PC-3 (cell line): ENCODE data around the gene CCNYL1. TPM values are rescaled to one million over a fixed set of nuclear protein-coding genes. Genes with fewer than 3 reads are reported as not detected.
A peak's percentile ranks its signal among the peaks of the same experiment; 100 is the strongest.

Experiments
- ATAC-seq: fragments of 200-7000 bp; cut with Tn5 transposase; 2 replicates; pipeline ENCODE4 v1.9.1; 2020; ENCODE audit warnings: mild to moderate bottlenecking, moderate library complexity
- BruUV-seq: library from RNA; stranded (reverse); fragments of 400-500 nt; replicated peaks from 2 replicates; lab custom pipeline; 2021; lab: Mats Ljungman, UMichigan
- CTCF ChIA-PET: fragments of 300-600 bp; sonication (Branson Sonifier 250); formaldehyde crosslinking; loops from one replicate; lab custom pipeline; 2022; ENCODE audit warnings: antibody characterized with exemption; lab: Charles Lee
- POLR2A ChIA-PET: fragments of 300-600 bp; sonication (Branson Sonifier 250); formaldehyde crosslinking; loops from one replicate; lab custom pipeline; 2022; ENCODE audit warnings: antibody characterized with exemption; ENCODE audit not compliant: unreplicated experiment; lab: Charles Lee
- DNase-seq: peaks from one replicate; pipeline ENCODE4 v3.0.0-alpha.2; 2015
- H2AFZ ChIP-seq: fragments of 300-600 bp; sonication (generic); 2 replicates; pipeline ENCODE4 v1.6.0; 2016; ENCODE audit warnings: antibody characterized with exemption, low read length
- H3F3A ChIP-seq: fragments of 300-600 bp; sonication (generic); one replicate; pipeline ENCODE4 v1.6.0; 2017; ENCODE audit warnings: antibody characterized with exemption, low read length, control low read depth, mild to moderate bottlenecking; ENCODE audit not compliant: unreplicated experiment
- H3K27ac ChIP-seq: fragments of 300-600 bp; sonication (generic); 2 replicates; pipeline ENCODE4 v1.5.1; 2016; ENCODE audit warnings: mild to moderate bottlenecking, low read length
- H3K27me3 ChIP-seq: fragments of 300-600 bp; sonication (generic); 2 replicates; pipeline ENCODE4 v1.6.1; 2016; ENCODE audit warnings: low read length, mixed read lengths
- H3K36me3 ChIP-seq: fragments of 300-600 bp; sonication (generic); 2 replicates; pipeline ENCODE4 v1.6.1; 2016; ENCODE audit warnings: low read depth, mixed run types, low read length, mixed read lengths
- H3K4me1 ChIP-seq: fragments of 300-600 bp; sonication (generic); 2 replicates; pipeline ENCODE4 v1.5.1; 2016; ENCODE audit warnings: low read length; ENCODE audit not compliant: insufficient read depth
- H3K4me2 ChIP-seq: fragments of 300-600 bp; sonication (generic); 2 replicates; pipeline ENCODE4 v1.6.0; 2016; ENCODE audit warnings: low read length
- H3K4me3 ChIP-seq: fragments of 300-600 bp; sonication (generic); 2 replicates; pipeline ENCODE4 v1.5.1; 2016; ENCODE audit warnings: mild to moderate bottlenecking, low read length, mixed read lengths
- H3K79me2 ChIP-seq: fragments of 300-600 bp; sonication (generic); 2 replicates; pipeline ENCODE4 v1.6.1; 2017; ENCODE audit warnings: low read length, mixed read lengths
- H3K9ac ChIP-seq: fragments of 300-600 bp; sonication (generic); 2 replicates; pipeline ENCODE4 v1.6.0; 2016; ENCODE audit warnings: mild to moderate bottlenecking, low read length
- H3K9me2 ChIP-seq: fragments of 300-600 bp; sonication (generic); replicated peaks from 2 replicates; pipeline ENCODE4 v1.6.1; 2016; ENCODE audit warnings: mixed run types, low read length, mixed read lengths
- H3K9me3 ChIP-seq: fragments of 300-600 bp; sonication (generic); 2 replicates; pipeline ENCODE4 v1.6.1; 2016; ENCODE audit warnings: low read length, mixed read lengths
- H4K20me1 ChIP-seq: fragments of 300-600 bp; sonication (generic); 2 replicates; pipeline ENCODE4 v1.6.1; 2016; ENCODE audit warnings: low read length, mixed read lengths
- EZH2 ChIP-seq: fragments of 300-600 bp; sonication (generic); IDR thresholded peaks from one replicate; pipeline ENCODE4 v1.6.1; 2017; ENCODE audit warnings: antibody characterized with exemption, mild to moderate bottlenecking, low read length; ENCODE audit not compliant: unreplicated experiment
- EZH2phosphoT487 ChIP-seq: fragments of 300-600 bp; sonication (generic); IDR thresholded peaks from 2 replicates; pipeline ENCODE4 v1.6.1; 2018; ENCODE audit warnings: mild to moderate bottlenecking, antibody characterized with exemption, low read length, borderline replicate concordance
- intact Hi-C: fragments of 100-400 bp; cut with micrococcal nuclease; formaldehyde crosslinking; loops from 2 replicates; pipeline ENCODE4 v1.9.0; 2023
- total RNA-seq: library from RNA; depleted of rRNA; stranded (reverse); fragments of >200 nt; gene quantifications from 2 replicates; pipeline ENCODE4 v1.2.3, GENCODE V29; 2014
- TF ChIP-seq, protein P1 (sequence below): fragments of 300-600 bp; sonication (generic); conservative IDR thresholded peaks from 2 replicates; pipeline ENCODE4 v1.5.1; 2017; ENCODE audit warnings: antibody characterized with exemption, low read depth, mild to moderate bottlenecking, low read length

CCNYL1 gene
- total RNA-seq, 1 experiment from 2014 or later, result 14.7 TPM

DNA sequence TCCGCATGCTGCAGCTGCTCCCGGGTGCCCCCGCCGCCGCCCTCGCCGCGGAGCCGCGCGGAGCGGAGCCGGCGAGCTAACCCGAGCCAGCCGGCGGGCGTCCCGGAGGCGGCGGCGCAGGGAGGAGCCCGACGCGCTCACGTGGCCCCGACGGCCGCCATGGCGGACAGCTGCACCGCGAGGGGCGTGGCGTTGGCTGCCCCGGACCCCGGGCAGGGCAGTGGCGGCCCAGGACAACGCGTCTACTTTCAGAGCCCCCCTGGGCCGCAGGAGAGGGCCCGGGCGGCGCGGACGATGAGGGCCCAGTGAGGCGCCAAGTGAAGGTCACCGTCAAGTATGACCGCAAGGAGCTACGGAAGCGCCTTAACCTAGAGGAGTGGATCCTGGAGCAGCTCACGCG is 30.0 kb upstream of the CCNYL1 start:
- no peak for DNase-seq
- ChIA-PET POLR2A (no interaction called here), CTCF (no interaction called here)
- H3K27ac ChIP-seq, result no peak overlapping the region
- H3K36me3 ChIP-seq, result no peaks in the 10 kb centered on the region
- intact Hi-C loops, result no loop called here
- H3K9me3 ChIP-seq, result no peaks in the 10 kb centered on the region
- no peak overlapping the region for H3K4me3 ChIP-seq
- TF ChIP-seq EZH2 (no peak), EZH2phosphoT487 (no peak)
- TF ChIP-seq, protein P1, sequence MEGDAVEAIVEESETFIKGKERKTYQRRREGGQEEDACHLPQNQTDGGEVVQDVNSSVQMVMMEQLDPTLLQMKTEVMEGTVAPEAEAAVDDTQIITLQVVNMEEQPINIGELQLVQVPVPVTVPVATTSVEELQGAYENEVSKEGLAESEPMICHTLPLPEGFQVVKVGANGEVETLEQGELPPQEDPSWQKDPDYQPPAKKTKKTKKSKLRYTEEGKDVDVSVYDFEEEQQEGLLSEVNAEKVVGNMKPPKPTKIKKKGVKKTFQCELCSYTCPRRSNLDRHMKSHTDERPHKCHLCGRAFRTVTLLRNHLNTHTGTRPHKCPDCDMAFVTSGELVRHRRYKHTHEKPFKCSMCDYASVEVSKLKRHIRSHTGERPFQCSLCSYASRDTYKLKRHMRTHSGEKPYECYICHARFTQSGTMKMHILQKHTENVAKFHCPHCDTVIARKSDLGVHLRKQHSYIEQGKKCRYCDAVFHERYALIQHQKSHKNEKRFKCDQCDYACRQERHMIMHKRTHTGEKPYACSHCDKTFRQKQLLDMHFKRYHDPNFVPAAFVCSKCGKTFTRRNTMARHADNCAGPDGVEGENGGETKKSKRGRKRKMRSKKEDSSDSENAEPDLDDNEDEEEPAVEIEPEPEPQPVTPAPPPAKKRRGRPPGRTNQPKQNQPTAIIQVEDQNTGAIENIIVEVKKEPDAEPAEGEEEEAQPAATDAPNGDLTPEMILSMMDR, result no peak
- H3K4me2 ChIP-seq, result no peak overlapping the region
- H3K79me2 ChIP-seq, result no peaks in the 10 kb centered on the region
- peaks cover 33% of the 10 kb centered on the region for H3K4me1 ChIP-seq
- H4K20me1 ChIP-seq, result no peaks in the 10 kb centered on the region
- H2AFZ ChIP-seq, result no peak overlapping the region
- no peaks in the 10 kb centered on the region for H3F3A ChIP-seq
- H3K9me2 ChIP-seq, result no peaks in the 10 kb centered on the region
- no TSS peak for BruUV-seq
- H3K9ac ChIP-seq, result no peak overlapping the region
- H3K27me3 ChIP-seq, result no peaks in the 10 kb centered on the region
- no peak for ATAC-seq

DNA sequence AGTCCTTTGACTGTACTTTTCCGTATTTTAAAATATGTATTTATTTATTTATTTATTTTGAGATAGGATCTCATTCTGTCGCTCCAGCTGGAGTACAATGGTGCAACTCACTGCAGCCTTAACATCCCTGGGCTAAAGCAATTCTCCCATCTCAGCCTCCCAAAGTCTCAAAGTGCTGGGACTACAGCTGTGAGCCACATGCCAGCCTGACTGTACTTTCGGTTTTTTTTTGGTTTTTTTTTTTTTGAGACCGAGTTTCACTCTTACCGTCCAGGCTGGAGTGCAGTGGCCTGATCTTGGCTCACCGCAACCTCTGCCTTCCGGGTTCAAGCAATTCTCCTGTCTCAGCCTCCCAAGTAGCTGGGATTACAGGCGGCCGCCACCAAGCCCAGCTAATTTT is 28.9 kb upstream of the CCNYL1 start:
- Histone ChIP-seq H2AFZ (no peak overlapping the region), H3K9ac (peak overlapping the region; percentile 82), H3F3A (no peaks in the 10 kb centered on the region), H3K4me2 (0 out of 2 replicates have a peak overlapping the region, but pooled peaks have one; percentile 74), H3K27me3 (no peaks in the 10 kb centered on the region), H4K20me1 (no peaks in the 10 kb centered on the region), H3K79me2 (no peaks in the 10 kb centered on the region), H3K9me2 (no peaks in the 10 kb centered on the region), H3K4me3 (no peak overlapping the region), H3K4me1 (peaks cover 23% of the 10 kb centered on the region), H3K9me3 (no peaks in the 10 kb centered on the region), H3K36me3 (no peaks in the 10 kb centered on the region), H3K27ac (peak overlapping the region; percentile 94)
- ChIA-PET POLR2A (no interaction called here), CTCF (no interaction called here)
- ATAC-seq, result no peak
- TF ChIP-seq EZH2, result no peak
- TF ChIP-seq, protein P1, result no peak
- no peak for TF ChIP-seq EZH2phosphoT487
- no TSS peak for BruUV-seq
- no peak for DNase-seq
- intact Hi-C loops, result no loop called here

DNA sequence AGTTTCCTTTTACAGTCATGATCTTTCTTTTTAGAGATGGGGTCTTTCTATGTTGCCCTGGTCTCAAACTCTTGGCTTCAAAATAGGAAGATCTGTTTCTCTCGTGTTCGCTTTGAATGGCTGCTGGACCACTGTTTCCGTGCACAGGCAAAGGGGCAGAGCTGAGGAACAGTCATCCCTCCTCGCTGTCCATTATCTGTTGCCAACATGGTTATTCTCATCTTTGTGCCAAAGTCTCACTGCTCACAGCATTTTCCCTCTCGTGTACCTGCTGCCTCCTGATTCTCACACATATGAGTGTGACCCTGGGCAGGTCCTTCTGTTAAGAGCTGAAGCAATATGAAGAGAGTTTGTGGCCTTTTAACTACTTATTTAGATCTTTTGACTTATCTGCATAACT is 28.0 kb upstream of the CCNYL1 start:
- H3K4me3 ChIP-seq, result peak overlapping the region; percentile 9; the same call in 1 of the 2 replicates
- no peak overlapping the region for H2AFZ ChIP-seq
- no peaks in the 10 kb centered on the region for H3K36me3 ChIP-seq
- H3K9me2 ChIP-seq, result no peaks in the 10 kb centered on the region
- ATAC-seq, result peak; percentile 54
- no peaks in the 10 kb centered on the region for H3F3A ChIP-seq
- H3K4me1 ChIP-seq, result peaks cover 23% of the 10 kb centered on the region
- H3K27me3 ChIP-seq, result no peaks in the 10 kb centered on the region
- POLR2A ChIA-PET, result interaction anchor here (0.5 to 1.3 kb wide), 4 partner anchors 22 to 59 kb away, joined by 3 to 11 read pairs (median 4); partner anchors contain the start of genes CCNYL1 and METTL21A
- CTCF ChIA-PET, result interaction anchor here (0.9 to 1.1 kb wide), 2 partner anchors 10 to 357 kb away, joined by 4 to 5 read pairs; no protein-coding TSS in a partner anchor
- no TSS peak for BruUV-seq
- H3K9ac ChIP-seq, result peak overlapping the region; percentile 82
- TF ChIP-seq EZH2 (no peak), EZH2phosphoT487 (no peak)
- TF ChIP-seq, protein P1, result no peak
- H3K79me2 ChIP-seq, result no peaks in the 10 kb centered on the region
- peak overlapping the region; percentile 94 for H3K27ac ChIP-seq
- peak overlapping the region; percentile 74 for H3K4me2 ChIP-seq
- peak; percentile 59 for DNase-seq
- H3K9me3 ChIP-seq, result no peaks in the 10 kb centered on the region
- intact Hi-C loops, result no loop called here
- H4K20me1 ChIP-seq, result no peaks in the 10 kb centered on the region
